Dedifferentiated amniotic fluid mesenchymal stem cell (primary cell): ENCODE measurements around the gene MPEG1.

ENCODE experiments used
- DNase-seq: peaks from one replicate; pipeline ENCODE4 v3.0.0-alpha.2; 2016; ENCODE audit errors: extremely low spot score

The MPEG1 gene

GRCh38 chr11:59212744-59213631 lies at the start of gene MPEG1:
Gene MPEG1 (minus strand): TSS chr11:59212927. CDS start chr11:59212865, 62 bp downstream.
- no peak for DNase-seq

DNA sequence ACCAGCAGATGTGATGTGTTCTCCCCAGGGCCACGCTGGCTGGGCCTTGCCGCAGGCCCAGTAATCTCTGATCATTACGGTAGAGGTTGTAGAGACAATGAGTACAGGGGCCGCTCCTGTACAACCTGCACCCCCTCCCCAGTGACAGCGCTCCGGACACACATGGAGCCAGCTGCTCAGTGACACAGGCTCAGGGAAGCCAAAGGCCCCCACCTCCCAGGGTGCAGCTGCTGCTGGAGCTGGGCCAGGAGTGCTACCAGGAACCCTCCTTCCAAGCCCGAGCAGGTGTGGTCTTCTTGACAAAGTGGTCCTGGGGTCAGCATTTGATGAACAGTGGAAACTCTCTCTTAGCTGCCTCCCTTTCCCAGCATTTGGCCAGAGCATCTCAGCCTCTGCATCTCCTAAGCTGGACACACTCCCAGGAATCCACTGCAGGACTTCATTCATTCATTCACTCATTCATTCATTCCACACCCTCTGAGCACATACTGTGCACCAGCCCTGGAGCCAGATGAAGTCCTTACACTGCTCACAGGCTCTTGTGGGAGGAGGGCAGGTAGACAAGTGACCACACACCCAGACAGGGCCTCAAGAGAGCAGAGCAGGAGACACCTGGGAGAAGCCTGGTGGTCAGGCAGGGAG lies 49.6 kb upstream of the MPEG1 start:
- DNase-seq, result no peak

GRCh38 chr11:59261150-59261549 lies 48.4 kb upstream of the MPEG1 start:
- DNase-seq, result no peak

- no peak for DNase-seq
Observed at GRCh38 chr11:59259867-59260475, 47.2 kb upstream of the MPEG1 start.

DNA sequence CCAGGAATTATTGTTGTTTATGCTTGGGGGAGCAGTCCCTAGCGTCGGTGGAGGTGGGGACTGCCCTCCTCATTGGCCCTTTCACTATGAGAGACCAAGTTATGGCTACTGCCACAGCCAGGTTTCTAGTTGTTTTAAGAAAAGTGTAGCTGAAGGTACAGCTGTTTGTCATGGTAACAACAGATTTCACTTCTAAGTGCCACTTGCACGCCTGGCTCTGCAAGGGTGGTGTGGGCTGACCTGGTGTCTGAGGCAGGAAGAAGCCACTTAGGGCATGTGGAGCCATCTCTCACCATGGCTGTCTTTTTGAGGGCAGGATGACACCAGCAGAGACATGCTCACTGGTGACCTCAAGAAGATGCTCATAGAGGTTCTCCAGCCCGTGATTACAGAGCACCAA lies 46.3 kb upstream of the MPEG1 start:
- DNase-seq, result no peak

DNA sequence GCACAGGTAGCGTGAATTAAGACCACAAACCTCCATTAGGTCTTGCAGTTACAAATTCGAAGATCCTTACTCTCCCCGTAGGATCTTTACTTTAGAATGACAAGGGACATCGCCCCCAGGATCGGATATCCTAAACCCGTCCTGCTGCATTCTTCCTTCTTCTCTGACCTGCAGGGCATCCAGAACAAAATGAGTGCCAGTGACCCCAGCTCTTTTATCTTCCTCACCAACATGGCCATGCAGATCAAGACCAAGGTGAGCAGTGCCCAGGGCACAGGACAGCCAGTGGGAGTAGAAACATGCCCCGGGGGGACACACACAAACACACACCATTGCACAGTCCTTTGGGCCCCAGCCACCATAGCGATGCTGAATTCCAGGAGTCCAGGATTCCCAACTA lies 42.6 kb upstream of the MPEG1 start:
- DNase-seq, result no peak

GRCh38 chr11:59254286-59254685 lies 41.6 kb upstream of the MPEG1 start:
- DNase-seq, result no peak

DNA sequence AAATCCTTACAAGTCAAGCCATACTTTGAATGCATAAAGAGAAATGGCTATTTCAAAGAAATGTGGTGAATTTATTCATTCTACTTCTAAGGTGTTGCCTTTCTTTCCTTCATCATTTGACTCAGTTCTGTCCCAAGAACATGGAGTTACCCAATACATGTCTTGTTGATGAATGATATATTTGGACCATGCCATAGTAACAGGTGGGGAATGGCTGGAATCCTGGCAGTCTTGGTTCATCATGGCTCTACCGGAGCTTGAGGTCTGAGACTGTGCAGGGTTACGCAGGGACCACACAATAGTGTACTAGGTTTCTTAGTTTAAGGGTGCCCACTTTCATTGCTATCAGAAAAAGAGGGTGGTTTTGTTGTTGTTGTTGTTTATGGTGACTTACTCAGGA lies 40.3 kb upstream of the MPEG1 start:
- no peak for DNase-seq

GRCh38 chr11:59249535-59249934 lies 36.8 kb upstream of the MPEG1 start:
- no peak for DNase-seq

GRCh38 chr11:59247531-59248227 lies 35.0 kb upstream of the MPEG1 start:
- peak; percentile 90 for DNase-seq

GRCh38 chr11:59243633-59244032 lies 30.9 kb upstream of the MPEG1 start:
- DNase-seq, result no peak

GRCh38 chr11:59240322-59240721 lies 27.6 kb upstream of the MPEG1 start:
- DNase-seq, result no peak

DNA sequence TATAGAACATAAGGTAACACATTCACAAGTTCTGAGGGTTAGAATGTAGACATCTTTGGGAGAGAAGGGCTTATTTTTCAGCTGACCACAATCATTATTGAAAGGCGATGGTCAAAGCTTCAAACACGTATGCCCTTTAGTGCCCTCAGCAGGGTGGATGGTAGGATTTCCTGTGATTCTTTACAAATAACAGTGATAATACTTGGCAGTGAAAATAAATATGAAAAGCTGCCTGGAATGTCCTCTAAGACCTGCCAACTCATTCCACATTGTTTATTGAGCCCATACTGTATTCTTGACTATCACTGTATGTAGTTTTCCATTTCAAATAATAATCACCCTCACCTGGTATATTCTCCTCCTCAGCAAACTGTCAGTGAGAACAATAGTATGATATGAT lies 13.7 kb upstream of the MPEG1 start:
- DNase-seq, result no peak

DNA sequence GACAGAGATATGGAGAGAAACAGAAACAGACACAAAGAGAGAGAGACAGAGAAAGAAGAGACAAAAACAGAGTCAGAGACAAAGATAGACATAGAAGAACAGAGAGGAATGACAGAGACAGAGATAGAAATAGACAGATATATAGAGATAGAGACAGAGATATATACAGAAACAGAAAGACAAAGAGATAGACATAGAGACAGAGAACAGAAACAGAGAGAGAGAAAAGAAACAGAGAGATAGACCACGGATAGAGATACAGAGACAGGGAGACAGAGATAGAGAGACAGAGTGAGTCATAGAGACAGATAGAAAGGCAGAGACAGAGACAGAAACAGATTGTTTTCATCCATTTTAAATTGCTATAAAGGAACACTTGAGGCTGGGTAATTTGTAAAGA lies 12.3 kb upstream of the MPEG1 start:
- DNase-seq, result no peak

- DNase-seq, result no peak
Observed at GRCh38 chr11:59224351-59224928, 11.7 kb upstream of the MPEG1 start.

GRCh38 chr11:59223611-59224010 lies 10.9 kb upstream of the MPEG1 start:
- no peak for DNase-seq

DNA sequence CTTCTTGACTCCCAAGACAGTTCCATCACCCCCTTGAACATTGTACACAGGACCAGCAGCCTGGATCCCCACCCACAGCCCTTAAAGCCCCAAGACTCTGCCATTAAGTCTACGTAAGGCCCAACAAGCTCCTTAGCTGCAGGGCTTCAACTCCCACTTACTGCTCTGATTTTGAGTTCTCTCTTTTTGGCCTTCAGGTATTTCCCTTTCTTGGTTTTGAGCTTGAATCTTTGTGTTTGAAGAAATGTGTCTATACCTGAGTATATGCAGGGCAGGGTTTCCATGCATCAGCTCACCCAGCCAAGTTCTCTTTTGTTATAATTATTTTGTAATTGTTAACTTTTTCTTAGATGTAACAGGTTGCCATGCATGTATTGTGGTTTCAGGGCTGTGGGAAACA lies 10.4 kb upstream of the MPEG1 start:
- no peak for DNase-seq

GRCh38 chr11:59222464-59223060 lies 9.8 kb upstream of the MPEG1 start:
- DNase-seq, result no peak

- DNase-seq, result peak; percentile 61
Observed at GRCh38 chr11:59221441-59221840, 8.7 kb upstream of the MPEG1 start.

DNA sequence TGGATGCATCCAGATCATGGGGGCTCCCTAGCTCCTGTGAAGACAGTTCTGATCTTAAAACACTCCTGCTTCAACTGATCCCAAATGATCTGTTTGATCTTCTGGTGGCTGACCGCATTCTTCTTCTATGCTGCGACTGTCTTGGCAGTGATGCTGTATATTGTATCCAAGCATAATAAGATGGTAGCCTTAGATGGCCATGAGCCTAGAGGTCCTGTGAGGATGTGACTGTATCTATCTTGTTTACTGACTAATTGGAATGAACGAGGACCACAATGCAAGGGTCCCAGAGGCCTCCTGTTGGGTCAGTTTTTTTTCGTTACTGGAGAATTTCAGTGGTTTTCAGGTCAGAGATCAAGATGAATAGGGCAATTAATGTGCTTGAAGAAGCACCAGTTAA lies 7.1 kb upstream of the MPEG1 start:
- DNase-seq, result no peak

GRCh38 chr11:59218893-59219292 lies 6.2 kb upstream of the MPEG1 start:
- no peak for DNase-seq
